H1 (cell line): ENCODE measurements around the gene STRIP2. TPM values are rescaled to one million over a fixed set of nuclear protein-coding genes. Genes with fewer than 3 reads are reported as not detected.

Experiments used
- PHF8 ChIP-seq: fragments of 200-600 bp; sonication (generic); conservative IDR thresholded peaks from 2 replicates; pipeline ENCODE4 v1.7.1; 2012; ENCODE audit warnings: low read depth, mild to moderate bottlenecking, inconsistent platforms, low read length, moderate library complexity
- RBBP5 ChIP-seq: IDR thresholded peaks from 2 replicates; pipeline ENCODE4 v1.7.1; 2012; ENCODE audit warnings: low read depth, mild to moderate bottlenecking, inconsistent platforms, low read length, moderate library complexity, borderline replicate concordance
- USF2 ChIP-seq: IDR thresholded peaks from 2 replicates; pipeline ENCODE4 v1.6.1; 2011; ENCODE audit warnings: low read length, improper control_type of control experiment
- polyA plus RNA-seq, 7 experiments: library from polyadenylated mRNA; depleted of rRNA in 3 of 7; stranded (reverse) in 5 of 7; unstranded in 2 of 7; fragments of >200 nt in 5 of 7; fragments of 200-250 nt in 2 of 7; gene quantifications; 1 replicate in 5 of 7; 2 replicates in 1 of 7; 4 replicates in 1 of 7; pipeline versions ENCODE4 v1.2.1 to v1.2.3, GENCODE V29; 2011 to 2013; ENCODE audit warnings: missing spikeins in 2 of 7, mixed read lengths in 2 of 7
- total RNA-seq: library from RNA; stranded (reverse); fragmentation: NEBNext Ultra II Directional; extraction: Animal tissue kit (Norgen Biotek cat#: 25700); gene quantifications from 2 replicates; pipeline ENCODE4 v1.2.1, GENCODE V29; 2021

STRIP2 gene
- total and polyA plus RNA-seq, 2 of the 8 experiments (the other 6 are each of a cell fraction or from before 2014, with no cell fraction given) = 5.3 to 8.2 TPM

GRCh38 chr7:129394101-129394500, 40.1 kb upstream of the STRIP2 start (continued):
- TF ChIP-seq USF2 = no peak
- no peak for TF ChIP-seq PHF8
- no peak for TF ChIP-seq RBBP5
